Measurements from ENCODE around the gene KPNA6. TPM values are rescaled to one million over a fixed set of nuclear protein-coding genes. Genes with fewer than 3 reads are reported as not detected.

The KPNA6 gene
- total and polyA plus RNA-seq, 2 donors = 10.0 to 17.1 TPM

DNA sequence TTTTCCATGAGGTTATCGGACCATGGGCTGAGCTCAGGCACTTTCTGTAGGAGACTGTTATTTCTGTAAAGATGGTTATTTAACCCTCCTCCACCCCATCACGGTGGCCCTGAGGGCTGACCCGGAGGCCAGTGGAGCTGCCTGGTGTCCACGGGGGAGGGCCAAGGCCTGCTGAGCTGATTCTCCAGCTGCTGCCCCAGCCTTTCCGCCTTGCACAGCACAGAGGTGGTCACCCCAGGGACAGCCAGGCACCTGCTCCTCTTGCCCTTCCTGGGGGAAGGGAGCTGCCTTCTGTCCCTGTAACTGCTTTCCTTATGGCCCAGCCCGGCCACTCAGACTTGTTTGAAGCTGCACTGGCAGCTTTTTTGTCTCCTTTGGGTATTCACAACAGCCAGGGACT lies 90.0 kb downstream of the KPNA6 start:
- no peak for DNase-seq (ENCODE audit: low read depth in 6 of 9, low spot score in 9 of 9)
- no peaks in the 10 kb centered on the region for H3K9me3 ChIP-seq (ENCODE audit: control insufficient read depth in 2 of 2, insufficient read depth in 1 of 2, low read length in 1 of 2)
- no peak overlapping the region for H3K27ac ChIP-seq (ENCODE audit: low read depth in 1 of 2, low read length in 1 of 2)
- peaks cover 48 to 57% of the 10 kb centered on the region in 2 donors for H3K36me3 ChIP-seq (ENCODE audit: control insufficient read depth in 2 of 2, insufficient read depth in 2 of 2, low read length in 1 of 2)
- 97% methylated on average over 6 of the region's 6 CpGs for WGBS
- H3K27me3 ChIP-seq (ENCODE audit: control insufficient read depth in 2 of 2, insufficient read depth in 1 of 2, low read length in 1 of 2) = no peaks in the 10 kb centered on the region
- peaks cover 17 to 49% of the 10 kb centered on the region in 2 donors for H3K4me1 ChIP-seq (ENCODE audit: control insufficient read depth in 2 of 2, insufficient read depth in 2 of 2, low read length in 2 of 2)
- no peak overlapping the region for H3K4me3 ChIP-seq (ENCODE audit: low read length in 2 of 2)

DNA sequence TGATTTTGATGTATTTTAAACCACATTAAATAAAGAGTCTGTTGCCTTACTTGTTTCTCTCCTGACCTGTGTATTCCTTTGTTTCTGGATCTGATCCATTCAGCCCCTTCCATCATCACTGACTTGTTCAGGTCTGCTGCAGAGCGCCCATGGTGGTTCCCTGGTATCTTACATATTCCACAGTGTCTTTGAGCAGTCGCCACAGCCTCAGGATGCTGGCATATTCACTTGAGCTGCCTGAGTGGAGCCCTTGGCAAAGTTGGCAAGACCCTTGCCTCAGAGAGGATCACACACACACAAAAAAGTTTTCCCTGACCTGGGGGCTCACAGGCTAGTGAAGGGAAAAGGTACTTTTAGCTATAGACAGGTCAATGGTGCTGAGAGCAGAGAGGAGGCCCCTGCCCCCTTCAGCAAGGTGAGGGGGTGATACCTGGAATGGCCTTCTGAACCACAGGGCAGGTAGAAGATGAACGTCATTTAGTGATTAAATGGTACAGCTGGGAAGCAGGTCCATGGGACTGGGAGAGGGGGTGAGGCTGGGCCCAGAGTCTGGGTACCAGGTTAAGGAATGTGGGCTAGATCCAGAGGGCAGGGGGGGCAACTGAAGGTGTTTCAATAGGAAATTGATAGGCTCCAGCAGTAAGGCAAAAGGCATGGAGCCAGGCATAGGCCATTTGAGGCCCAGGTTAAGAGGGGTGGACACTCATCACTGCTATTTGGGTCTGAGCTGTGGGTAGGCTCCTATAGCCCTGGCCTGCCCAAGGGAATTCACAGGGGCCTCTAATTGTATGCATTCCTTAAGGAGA lies 90.6 kb downstream of the KPNA6 start:
- DNase-seq (ENCODE audit: low read depth in 6 of 9, low spot score in 9 of 9) = no peak
- Histone ChIP-seq H3K27ac (ENCODE audit: low read depth in 1 of 2, low read length in 1 of 2) (no peak overlapping the region), H3K27me3 (ENCODE audit: control insufficient read depth in 2 of 2, insufficient read depth in 1 of 2, low read length in 1 of 2) (no peaks in the 10 kb centered on the region), H3K4me3 (ENCODE audit: low read length in 2 of 2) (no peak overlapping the region), H3K36me3 (ENCODE audit: control insufficient read depth in 2 of 2, insufficient read depth in 2 of 2, low read length in 1 of 2) (peaks cover 42 to 51% of the 10 kb centered on the region in 2 donors), H3K9me3 (ENCODE audit: control insufficient read depth in 2 of 2, insufficient read depth in 1 of 2, low read length in 1 of 2) (no peaks in the 10 kb centered on the region), H3K4me1 (ENCODE audit: control insufficient read depth in 2 of 2, insufficient read depth in 2 of 2, low read length in 2 of 2) (peaks cover 17 to 49% of the 10 kb centered on the region in 2 donors)
- 96% methylated on average over 3 of the region's 3 CpGs for WGBS

DNA sequence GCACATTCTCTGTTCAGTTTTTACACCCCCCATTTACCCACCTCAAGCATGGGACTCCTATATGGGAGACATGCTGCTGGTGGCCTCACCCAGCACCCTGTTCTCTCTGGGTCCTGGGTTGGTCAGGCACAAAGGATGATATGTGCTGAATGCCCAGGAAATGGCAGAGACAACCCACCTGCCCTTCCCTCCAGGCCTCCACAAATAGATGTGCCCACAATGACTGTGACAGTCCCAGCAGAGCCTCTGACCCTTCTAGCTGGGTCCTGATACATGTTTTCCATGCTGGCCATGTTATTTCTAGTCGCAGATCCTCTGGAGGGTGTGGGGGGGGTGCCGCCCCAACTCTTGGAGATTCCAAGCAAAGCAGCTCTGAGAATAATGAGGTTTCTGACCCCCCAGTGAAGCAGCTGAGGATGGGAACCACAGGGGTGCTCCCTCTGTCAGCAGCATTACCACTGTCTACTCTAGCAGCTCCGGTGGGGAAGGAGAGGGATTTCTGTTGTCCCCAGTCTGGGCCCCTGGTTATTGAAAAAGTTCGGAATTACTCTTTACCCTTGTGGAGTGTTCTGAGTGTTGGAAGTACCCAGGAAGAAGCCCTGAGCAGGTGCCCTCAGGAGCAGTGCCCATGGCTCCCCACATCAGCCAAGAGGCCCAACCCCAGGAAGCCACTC lies 91.3 kb downstream of the KPNA6 start:
- Histone ChIP-seq H3K36me3 (ENCODE audit: control insufficient read depth in 2 of 2, insufficient read depth in 2 of 2, low read length in 1 of 2) (peaks cover 36 to 47% of the 10 kb centered on the region in 2 donors), H3K9me3 (ENCODE audit: control insufficient read depth in 2 of 2, insufficient read depth in 1 of 2, low read length in 1 of 2) (no peaks in the 10 kb centered on the region), H3K27ac (ENCODE audit: low read depth in 1 of 2, low read length in 1 of 2) (peak overlapping the region in 1 of 2 donors; percentile 93), H3K4me1 (ENCODE audit: control insufficient read depth in 2 of 2, insufficient read depth in 2 of 2, low read length in 2 of 2) (peaks cover 17 to 49% of the 10 kb centered on the region in 2 donors), H3K4me3 (ENCODE audit: low read length in 2 of 2) (no peak overlapping the region), H3K27me3 (ENCODE audit: control insufficient read depth in 2 of 2, insufficient read depth in 1 of 2, low read length in 1 of 2) (no peaks in the 10 kb centered on the region)
- WGBS = 97% methylated on average over 4 of the region's 4 CpGs
- DNase-seq (ENCODE audit: low read depth in 6 of 9, low spot score in 9 of 9) = no peak

DNA sequence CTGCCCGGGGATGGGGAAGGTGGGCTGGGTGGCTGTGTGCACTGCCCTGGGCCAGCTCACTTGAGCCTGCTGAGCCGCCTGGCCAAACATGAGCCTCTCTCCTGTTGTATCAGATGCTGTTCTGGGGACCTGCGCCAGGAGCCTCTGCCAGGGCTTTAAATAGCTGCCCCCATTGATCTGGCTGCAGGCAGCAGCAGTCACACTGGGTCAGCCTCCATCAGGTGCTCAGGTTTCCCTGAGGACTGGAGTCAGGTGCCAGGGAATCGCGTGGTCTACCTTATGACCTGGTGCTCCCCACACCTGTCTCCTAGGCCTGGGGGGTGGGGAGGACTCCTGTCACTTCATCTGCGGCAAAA lies 91.8 kb downstream of the KPNA6 start:
- no peaks in the 10 kb centered on the region for H3K9me3 ChIP-seq (ENCODE audit: control insufficient read depth in 2 of 2, insufficient read depth in 1 of 2, low read length in 1 of 2)
- peak overlapping the region; percentile 85 to 93 for H3K27ac ChIP-seq (ENCODE audit: low read depth in 1 of 2, low read length in 1 of 2)
- DNase-seq (ENCODE audit: low read depth in 6 of 9, low spot score in 9 of 9) = no peak
- WGBS = 84% methylated on average over 6 of the region's 6 CpGs
- H3K4me3 ChIP-seq (ENCODE audit: low read length in 2 of 2) = no peak overlapping the region
- peaks cover 17 to 49% of the 10 kb centered on the region in 2 donors for H3K4me1 ChIP-seq (ENCODE audit: control insufficient read depth in 2 of 2, insufficient read depth in 2 of 2, low read length in 2 of 2)
- H3K27me3 ChIP-seq (ENCODE audit: control insufficient read depth in 2 of 2, insufficient read depth in 1 of 2, low read length in 1 of 2) = no peaks in the 10 kb centered on the region
- H3K36me3 ChIP-seq (ENCODE audit: control insufficient read depth in 2 of 2, insufficient read depth in 2 of 2, low read length in 1 of 2) = peaks cover 32 to 44% of the 10 kb centered on the region in 2 donors

DNA sequence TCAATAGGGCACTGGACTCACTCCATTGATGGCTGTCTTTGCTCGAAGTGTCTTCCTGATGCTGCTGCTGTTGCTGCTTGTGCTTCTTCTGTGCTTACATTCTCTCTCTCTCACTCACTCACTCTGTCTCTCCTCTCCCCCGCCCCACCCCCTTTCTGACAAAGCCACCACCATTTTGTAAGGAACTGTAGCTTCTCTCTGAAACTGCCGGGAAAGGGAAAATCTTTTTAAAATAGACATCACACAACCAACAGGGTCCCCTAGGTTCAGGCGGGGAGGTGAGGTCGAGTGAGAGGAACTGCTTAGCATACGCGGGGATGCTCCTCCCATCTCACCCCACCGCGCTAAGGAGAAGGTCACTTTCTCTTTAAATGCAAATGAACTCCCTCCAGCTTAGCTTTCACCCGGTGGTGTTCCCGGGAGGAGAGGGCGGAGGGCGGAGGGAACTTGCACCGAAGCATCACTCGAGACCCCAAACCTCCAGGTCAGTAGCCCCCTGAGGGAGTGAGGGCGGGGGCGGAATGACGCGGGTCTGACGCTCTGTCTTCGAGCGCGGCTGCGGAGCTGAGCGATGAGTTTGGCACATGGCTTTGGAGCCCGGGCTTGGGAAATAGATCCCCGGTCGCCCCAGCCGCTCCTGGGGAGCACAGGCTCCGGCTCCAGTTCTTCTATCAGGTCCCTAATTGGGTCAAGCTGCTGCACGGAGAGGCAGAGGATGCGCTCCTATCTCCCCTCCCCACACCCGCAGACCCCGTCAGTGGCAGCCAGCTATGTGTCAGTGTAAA lies 92.6 kb downstream of the KPNA6 start, which contains the start of gene CCDC28B:
CCDC28B (plus strand) TSS at position 370 of the 785 bp plus-strand sequence. CDS start 1,341 bp downstream, outside the sequence.
- peaks cover 25 to 37% of the 10 kb centered on the region in 2 donors for H3K36me3 ChIP-seq (ENCODE audit: control insufficient read depth in 2 of 2, insufficient read depth in 2 of 2, low read length in 1 of 2)
- H3K4me1 ChIP-seq (ENCODE audit: control insufficient read depth in 2 of 2, insufficient read depth in 2 of 2, low read length in 2 of 2) = peaks cover 17 to 50% of the 10 kb centered on the region in 2 donors
- peak in 5 of 9 donors; percentile 40 to 74 (median 56) for DNase-seq (ENCODE audit: low read depth in 6 of 9, low spot score in 9 of 9)
- H3K27ac ChIP-seq (ENCODE audit: low read depth in 1 of 2, low read length in 1 of 2) = peak within 1 kb of the TSS; percentile 85 to 93
- H3K4me3 ChIP-seq (ENCODE audit: low read length in 2 of 2) = peak within 1 kb of the TSS; percentile 73 to 90
- H3K9me3 ChIP-seq (ENCODE audit: control insufficient read depth in 2 of 2, insufficient read depth in 1 of 2, low read length in 1 of 2) = no peaks in the 10 kb centered on the region
- no peaks in the 10 kb centered on the region for H3K27me3 ChIP-seq (ENCODE audit: control insufficient read depth in 2 of 2, insufficient read depth in 1 of 2, low read length in 1 of 2)
- WGBS = 1% methylated on average over 34 of the region's 34 CpGs

DNA sequence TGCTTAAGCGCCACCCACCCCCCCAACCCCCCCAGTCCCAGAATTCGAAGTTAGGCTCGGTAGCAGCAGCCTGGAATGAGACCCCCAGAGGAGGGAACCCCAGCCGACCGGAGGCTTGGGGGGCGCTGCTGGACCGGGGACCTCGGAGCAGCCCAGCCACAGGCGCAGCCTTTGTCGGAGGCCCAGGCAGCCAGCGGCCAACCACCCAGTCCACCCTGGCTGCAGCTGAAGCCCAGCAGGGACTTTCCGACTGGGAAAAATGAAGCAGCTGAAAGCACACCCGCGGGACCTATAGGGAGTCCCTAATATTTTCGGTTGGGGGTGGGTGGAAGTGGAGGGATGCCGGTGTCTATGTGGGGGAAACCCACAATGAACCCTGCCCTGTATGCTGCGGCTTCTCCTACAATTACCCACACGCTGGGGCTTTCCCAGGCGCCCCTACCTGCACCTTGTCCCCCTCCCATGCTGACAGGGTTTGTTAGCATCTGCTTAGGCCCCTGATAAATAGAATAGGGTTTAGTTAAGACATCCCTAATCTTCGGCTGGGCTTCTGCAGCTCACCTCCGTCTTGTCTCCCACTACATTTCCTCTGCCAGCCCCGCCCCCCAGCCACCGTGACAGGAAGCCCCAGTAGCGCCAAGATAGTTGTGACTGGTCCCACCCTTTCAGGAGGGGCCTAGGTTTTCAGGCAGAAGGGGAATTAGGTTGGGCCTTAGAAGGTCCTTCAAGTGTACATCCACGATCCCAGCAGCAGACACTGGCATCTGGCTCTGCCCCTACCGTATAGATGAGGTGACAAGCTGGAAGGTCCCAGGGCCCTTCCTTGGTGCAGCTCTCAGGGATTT lies 93.4 kb downstream of the KPNA6 start:
- Histone ChIP-seq H3K27me3 (ENCODE audit: control insufficient read depth in 2 of 2, insufficient read depth in 1 of 2, low read length in 1 of 2) (no peaks in the 10 kb centered on the region), H3K4me1 (ENCODE audit: control insufficient read depth in 2 of 2, insufficient read depth in 2 of 2, low read length in 2 of 2) (peaks cover 17 to 47% of the 10 kb centered on the region in 2 donors), H3K27ac (ENCODE audit: low read depth in 1 of 2, low read length in 1 of 2) (peak overlapping the region; percentile 85 to 93), H3K36me3 (ENCODE audit: control insufficient read depth in 2 of 2, insufficient read depth in 2 of 2, low read length in 1 of 2) (peaks cover 17 to 28% of the 10 kb centered on the region in 2 donors), H3K9me3 (ENCODE audit: control insufficient read depth in 2 of 2, insufficient read depth in 1 of 2, low read length in 1 of 2) (no peaks in the 10 kb centered on the region), H3K4me3 (ENCODE audit: low read length in 2 of 2) (peak overlapping the region; percentile 73 to 90)
- 1% methylated on average over 26 of the region's 26 CpGs for WGBS
- peak in 7 of 9 donors; percentile 55 to 90 (median 76) for DNase-seq (ENCODE audit: low read depth in 6 of 9, low spot score in 9 of 9)

DNA sequence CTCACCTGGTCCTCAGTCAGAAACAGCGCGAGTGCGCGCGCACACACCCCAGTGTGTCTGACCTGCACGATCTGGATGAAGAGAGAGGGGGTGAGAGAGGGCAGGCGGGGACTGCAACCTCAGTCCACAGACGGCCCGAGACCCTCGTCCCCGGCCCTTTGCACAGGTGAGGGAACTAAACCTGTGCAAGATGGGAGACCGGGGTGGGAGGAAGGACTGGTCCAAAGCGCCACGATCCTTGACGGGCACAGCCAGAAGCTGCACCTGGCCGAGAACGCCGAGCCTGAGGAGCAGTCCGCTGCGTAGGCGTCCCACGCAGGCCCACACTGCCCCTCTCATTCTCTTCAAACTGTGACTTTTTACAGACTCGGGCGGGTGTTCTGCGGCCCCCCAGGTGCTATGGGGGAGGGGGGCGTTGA lies 97.1 kb downstream of the KPNA6 start:
- 79% methylated on average over 26 of the region's 26 CpGs for WGBS
- Histone ChIP-seq H3K36me3 (ENCODE audit: control insufficient read depth in 2 of 2, insufficient read depth in 2 of 2, low read length in 1 of 2) (peaks cover 7 to 16% of the 10 kb centered on the region in 2 donors), H3K9me3 (ENCODE audit: control insufficient read depth in 2 of 2, insufficient read depth in 1 of 2, low read length in 1 of 2) (no peaks in the 10 kb centered on the region), H3K27ac (ENCODE audit: low read depth in 1 of 2, low read length in 1 of 2) (no peak overlapping the region), H3K4me3 (ENCODE audit: low read length in 2 of 2) (peak overlapping the region; percentile 61 to 64), H3K27me3 (ENCODE audit: control insufficient read depth in 2 of 2, insufficient read depth in 1 of 2, low read length in 1 of 2) (no peaks in the 10 kb centered on the region), H3K4me1 (ENCODE audit: control insufficient read depth in 2 of 2, insufficient read depth in 2 of 2, low read length in 2 of 2) (peaks cover 14 to 39% of the 10 kb centered on the region in 2 donors)
- no peak for DNase-seq (ENCODE audit: low read depth in 6 of 9, low spot score in 9 of 9)
